ENCODE results near the gene NMT1.
A peak's percentile ranks its signal among the peaks of the same experiment; 100 is the strongest.
"Not testable (repeated sequence)": the region's sequence is repeated elsewhere in the genome, so short reads cannot be mapped to it uniquely, and the experiment has no call there.

NMT1 gene

GRCh38 chr17:45123930-45124796, 63.0 kb downstream of the NMT1 start:
- no peak for DNase-seq

GRCh38 chr17:45124797-45125122, 63.6 kb downstream of the NMT1 start:
- DNase-seq, result not testable (repeated sequence)

GRCh38 chr17:45125509-45125908, 64.4 kb downstream of the NMT1 start:
- DNase-seq, result no peak

GRCh38 chr17:45127207-45127547, 66.1 kb downstream of the NMT1 start:
- DNase-seq, result no peak

GRCh38 chr17:45127548-45128300, 66.6 kb downstream of the NMT1 start:
- DNase-seq, result no peak

- DNase-seq, result no peak
Measured at GRCh38 chr17:45128331-45128730, 67.2 kb downstream of the NMT1 start.

- DNase-seq, result no peak
Measured at GRCh38 chr17:45128989-45129388, 67.9 kb downstream of the NMT1 start.

- DNase-seq, result no peak
Measured at GRCh38 chr17:45129426-45129939, 68.4 kb downstream of the NMT1 start.

GRCh38 chr17:45129940-45130680, 69.0 kb downstream of the NMT1 start:
- DNase-seq, result no peak

- DNase-seq, result no peak
Measured at GRCh38 chr17:45130681-45131615, 69.8 kb downstream of the NMT1 start.

- DNase-seq, result no peak
Measured at GRCh38 chr17:45131616-45132319, 70.7 kb downstream of the NMT1 start.

- no peak for DNase-seq
Measured at GRCh38 chr17:45132320-45132571, 71.1 kb downstream of the NMT1 start, which contains the start of gene PLCD3. Gene PLCD3, minus strand, starts transcription at chr17:45132515. Its CDS starts 105 bp downstream, at chr17:45132410.

GRCh38 chr17:45132572-45133463, 71.7 kb downstream of the NMT1 start:
- peak; percentile 51 for DNase-seq

GRCh38 chr17:45135192-45135977, 74.3 kb downstream of the NMT1 start, which contains the start of gene ACBD4:
Gene ACBD4, plus strand, starts transcription at chr17:45135687. Its CDS starts 458 bp downstream, at chr17:45136145.
- DNase-seq, result peak; percentile 83

- no peak for DNase-seq
Measured at GRCh38 chr17:45135978-45136791, 75.1 kb downstream of the NMT1 start.

- no peak for DNase-seq
Measured at GRCh38 chr17:45136846-45137560, 75.9 kb downstream of the NMT1 start.

- DNase-seq, result no peak
Measured at GRCh38 chr17:45137561-45138305, 76.6 kb downstream of the NMT1 start.

Data from activated gamma-delta T cell (primary cell).